ENCODE data around the gene IRS4. TPM values are rescaled to one million over a fixed set of nuclear protein-coding genes. Genes with fewer than 3 reads are reported as not detected.

IRS4 gene
- total RNA-seq (2014; rRNA removed; shearing (Covaris generic)) = not detected in 2 replicates

DNA sequence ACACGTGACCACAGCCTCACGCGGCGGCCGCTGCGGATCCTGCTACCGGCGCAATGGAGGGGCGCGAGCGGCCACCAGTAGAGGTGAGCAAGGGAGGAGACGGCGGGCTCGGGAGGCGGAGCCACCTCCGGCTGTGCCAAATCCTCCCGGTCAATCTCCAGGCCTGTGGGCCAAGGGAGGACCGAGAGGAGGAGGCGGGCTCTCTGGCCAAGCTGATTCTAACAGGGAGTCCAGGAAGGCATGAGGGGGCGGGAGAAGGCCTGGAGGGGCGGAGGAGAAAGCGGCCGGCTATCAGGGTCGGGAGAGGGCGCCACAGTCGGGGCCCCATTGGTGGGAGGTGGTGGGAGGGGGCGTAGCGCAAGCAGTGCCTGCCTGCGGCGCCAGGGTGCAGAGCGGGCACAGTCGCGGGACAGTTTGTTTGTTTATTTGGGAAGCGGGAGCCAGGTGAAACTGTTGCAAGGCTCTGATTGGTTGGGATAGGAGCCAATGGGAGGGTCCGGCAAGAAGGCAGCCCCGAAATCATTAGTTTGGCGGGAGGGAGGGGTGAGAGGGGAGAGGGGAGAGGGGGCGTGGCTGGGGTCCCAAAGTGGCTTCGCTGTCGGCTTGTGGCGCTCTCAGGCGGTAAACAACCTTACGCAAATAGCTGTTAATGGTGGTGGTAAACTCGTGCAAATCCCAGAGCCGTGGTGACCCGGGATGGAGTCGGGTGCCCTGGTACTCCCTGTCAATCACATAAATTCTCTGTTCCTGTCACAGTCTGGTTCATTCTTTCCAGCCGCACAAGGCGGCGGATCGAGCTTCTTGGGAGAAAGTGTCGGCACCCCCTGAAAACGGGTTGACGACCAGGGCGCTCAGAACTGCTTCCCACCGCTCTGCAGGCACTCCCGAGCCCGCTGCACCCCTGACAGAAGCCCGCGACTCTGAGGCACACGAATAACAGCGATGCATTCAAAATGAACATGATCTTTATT is at the start of gene IRS4:
TSS of gene IRS4 (minus strand) at position 55 of the 971 bp plus-strand sequence.
- no peak for DNase-seq (ENCODE audit: low spot score)

DNA sequence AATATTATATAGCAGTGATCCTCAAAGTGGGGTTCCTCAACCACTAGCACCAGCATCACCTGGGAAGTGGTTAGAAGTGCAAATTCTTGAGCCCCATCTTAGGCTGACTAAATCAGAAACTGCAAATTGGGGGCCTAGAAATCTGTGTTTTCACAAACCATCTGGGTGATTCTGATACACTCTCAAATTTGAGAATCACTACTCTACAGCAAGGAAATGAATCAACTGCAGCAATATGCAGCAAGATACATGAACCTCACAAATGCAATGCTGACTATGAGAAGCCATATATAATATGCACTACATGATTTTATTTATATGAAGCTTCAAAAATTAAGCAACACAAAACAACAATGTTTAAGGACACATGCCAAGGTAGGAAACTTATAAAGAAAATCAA is 36.2 kb upstream of the IRS4 start:
- no peak for DNase-seq (ENCODE audit: low spot score)

DNA sequence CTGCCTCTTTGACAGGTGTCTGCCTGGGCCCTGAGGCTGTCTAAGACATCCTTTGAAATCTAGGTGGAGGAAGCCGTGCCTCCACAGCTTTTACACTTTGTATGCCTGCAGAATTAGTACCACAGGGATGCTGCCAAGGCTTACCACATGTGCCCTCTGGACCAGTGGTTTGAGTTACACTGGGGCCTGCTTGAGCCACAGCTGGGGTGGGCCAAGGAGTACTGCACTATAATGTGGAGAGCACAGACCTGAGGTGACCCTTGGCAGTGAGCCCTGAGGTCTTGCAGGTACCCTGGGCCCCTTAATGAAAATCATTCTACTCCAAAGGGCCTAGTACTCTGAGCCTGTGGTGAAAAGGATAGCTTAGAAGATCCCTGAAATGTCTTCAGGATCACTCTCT is 27.2 kb upstream of the IRS4 start:
- no peak for DNase-seq (ENCODE audit: low spot score)

DNA sequence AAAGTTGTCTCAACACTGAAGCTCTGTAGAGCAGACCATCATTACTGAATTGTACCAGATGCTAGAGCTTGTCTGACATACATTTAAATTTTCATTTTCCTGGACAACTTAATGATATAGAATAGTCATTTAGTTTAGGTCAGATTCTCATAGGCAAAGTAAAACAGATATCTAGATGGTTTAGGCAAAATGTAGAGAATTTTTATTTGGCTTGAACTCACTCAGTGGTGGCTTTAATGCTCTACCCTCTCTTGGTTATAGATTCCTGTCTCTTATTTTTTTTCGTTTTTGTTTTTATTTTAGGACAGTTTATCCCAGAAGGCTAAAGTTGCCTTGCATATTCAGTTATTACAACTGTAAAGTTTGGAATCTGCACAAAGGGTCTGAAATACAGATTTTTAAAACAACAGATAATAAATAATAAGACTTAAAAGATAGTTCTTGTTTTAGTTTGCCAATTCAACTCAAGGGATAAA is 4.0 kb upstream of the IRS4 start:
- no peak for DNase-seq (ENCODE audit: low spot score)

DNA sequence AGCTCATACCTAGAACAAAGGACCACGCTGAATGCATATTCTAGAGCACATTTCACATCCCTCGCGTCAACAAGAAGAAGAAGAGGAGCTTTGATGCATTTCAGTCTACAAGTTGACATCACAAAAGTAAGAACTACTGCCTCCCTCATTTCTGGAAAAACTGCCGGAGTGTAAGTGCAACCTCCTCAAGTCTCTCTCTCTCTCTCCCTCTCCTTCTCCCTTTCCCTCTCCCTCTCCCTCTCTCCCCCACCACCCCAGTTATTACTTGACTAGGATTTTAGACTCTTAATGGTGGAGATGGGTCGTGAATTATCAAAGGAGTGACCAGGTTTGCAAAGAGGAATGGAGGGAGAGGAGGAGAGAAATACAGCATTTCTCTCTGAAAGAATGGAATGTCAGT is 1.4 kb upstream of the IRS4 start:
- no peak for DNase-seq (ENCODE audit: low spot score)

DNA sequence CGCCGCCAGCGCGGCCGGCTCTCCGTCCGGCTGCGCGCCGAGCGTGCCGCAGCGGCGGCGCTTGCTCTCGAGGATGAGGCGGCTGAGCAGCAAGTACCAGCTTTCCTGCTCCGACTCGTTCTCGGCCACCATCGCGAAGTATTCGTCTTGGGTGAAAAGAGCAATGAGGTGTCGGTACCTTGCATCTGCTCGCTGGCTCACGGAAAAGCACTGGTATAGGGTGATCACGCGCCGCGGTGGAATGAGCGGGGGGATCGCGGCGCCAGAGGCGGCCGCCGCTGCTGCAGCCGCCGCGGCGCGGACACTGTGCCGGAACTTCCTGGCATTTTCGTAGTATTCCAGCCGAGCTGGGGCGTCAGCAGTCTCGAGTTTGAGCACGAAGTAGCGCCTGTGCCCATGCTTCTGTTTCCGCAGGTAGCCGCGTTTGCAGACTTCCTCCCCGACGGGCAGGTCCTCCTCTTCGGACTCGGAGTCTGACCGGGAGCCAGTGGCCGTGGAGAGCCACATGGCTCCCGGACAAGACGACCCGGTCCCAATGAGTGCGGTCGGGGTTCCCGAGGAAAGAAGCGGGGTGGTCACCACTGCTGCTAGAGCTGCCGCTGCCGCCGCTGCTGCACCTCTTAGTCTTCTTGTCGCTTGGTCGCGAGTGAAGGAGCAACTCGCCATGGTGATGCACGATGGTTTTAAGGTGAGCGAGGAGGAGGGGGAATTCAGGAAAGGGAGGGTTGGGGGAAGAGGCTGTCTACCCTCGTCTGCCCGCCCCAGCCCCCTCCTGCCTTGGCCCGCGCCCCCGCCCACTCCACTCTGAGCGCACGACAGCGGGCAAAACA is 469 bp downstream of the IRS4 start:
- DNase-seq (ENCODE audit: low spot score) = no peak

DNA sequence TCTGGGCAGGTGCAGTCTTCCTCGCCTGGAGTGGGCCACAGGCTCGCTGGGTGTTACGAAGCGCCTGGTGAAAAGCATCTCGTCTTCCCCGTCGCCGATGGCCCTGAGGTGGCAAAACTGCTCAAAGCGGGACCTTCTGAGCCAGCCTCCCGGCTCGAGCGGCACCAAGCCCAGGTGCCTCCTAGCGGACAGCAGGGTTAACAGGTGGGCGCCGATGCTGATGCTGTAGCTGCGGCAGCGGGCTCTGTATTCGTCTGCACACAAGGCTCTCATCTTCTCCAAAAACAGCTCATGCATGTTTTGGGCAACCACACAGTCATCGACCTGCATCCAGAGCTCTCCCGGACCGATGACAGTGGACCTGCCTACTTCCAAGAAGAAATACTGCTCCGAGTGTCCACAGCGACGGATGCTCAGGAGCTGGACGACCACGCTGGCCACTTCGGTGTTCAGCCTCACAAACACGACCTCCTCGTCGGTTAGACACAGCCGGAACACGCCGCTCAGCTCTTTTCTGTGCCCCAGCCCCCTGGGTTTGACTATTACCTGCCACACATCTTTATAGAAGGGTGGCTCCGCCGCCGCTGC is 1.2 kb downstream of the IRS4 start:
- DNase-seq (ENCODE audit: low spot score) = no peak

DNA sequence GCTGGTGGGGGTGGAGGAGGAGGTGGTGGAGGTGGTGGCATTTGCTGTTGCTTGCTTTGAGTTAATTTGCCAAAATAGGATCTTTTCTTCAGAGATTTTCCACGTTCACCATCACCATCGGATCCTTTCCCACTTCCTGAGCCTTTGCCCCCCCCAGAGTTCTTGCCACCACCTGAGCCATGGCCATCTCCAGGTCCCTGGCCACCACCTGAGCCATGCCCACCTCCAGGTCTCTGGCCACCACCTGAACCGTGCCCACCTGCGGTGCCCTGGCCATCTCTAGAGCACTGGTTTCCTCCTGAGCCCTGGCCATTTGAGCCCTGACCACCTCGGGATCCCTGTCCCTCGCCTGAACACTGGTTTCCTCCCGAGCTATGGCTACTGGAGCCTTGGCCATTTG is 1.9 kb downstream of the IRS4 start:
- no peak for DNase-seq (ENCODE audit: low spot score)

DNA sequence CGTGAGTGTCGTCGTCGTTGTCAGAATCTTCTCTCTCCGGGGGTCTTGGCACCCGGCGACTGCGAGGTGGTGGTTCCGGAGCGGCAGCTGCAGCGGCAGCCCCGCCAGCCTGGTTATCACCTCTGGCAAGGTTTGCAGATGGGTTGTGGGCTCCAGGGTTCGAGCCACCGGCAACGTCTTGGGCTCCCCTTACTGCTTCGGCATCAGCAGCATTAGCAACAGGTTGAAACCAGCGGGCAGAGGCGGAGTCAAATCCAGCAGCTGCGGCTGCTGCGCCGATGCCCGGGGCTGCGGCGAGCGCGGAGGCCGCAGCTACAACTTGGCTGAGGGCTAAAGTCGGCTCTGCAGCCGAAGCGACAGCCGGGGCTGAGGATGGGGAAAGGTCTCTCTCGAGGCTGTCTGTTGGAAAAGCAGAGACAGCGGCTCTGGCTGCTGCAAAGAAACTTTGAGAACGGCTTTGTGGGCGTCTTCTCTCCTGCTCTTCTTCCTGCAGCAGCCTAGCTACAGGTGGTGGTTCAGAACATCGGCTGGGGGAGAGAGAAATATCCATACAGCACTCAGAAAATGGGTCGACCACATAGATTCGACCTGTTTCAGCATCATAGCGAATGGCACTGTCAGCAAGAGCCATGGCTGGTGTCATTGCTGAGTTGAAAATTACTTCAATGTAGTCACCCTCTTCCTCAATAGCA is 3.6 kb downstream of the IRS4 start:
- no peak for DNase-seq (ENCODE audit: low spot score)

DNA sequence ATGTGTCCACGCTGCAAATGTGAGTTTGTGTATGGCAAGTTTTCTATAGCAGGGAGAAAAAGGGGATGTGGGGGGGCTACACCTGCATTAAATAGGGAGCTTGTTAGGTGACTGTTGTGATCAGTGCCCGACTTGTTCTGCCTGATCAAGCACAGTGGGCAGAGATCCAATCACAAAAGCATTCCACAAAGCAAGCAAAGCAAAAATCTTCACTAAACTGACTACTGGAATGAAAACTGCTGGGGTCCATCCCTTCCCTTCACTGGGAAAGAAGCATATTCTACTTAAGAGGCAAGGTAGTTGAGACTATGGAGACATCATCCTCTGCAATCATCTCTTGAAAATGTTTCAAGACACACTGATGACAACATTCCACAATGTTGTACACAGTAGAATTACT is 5.2 kb downstream of the IRS4 start:
- no peak for DNase-seq (ENCODE audit: low spot score)

DNA sequence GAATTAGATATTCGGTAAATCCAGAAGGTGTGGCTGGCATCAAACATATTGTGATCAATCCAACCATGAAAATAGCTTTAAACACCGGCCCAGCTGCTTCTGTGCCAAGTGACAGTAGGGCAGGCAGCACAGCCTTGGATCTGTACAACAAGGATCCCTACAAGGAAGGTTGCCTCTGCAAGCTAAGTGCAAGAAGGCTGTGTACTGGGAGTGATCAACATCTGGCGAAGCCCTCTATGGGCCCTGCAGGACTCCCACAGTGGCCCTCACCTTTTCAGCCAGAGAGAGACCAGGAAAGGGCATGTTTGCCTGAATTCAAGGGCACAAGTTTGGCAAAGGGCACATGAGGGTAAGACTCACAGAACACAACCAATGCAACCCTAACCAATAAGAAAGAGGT is 9.6 kb downstream of the IRS4 start:
- no peak for DNase-seq (ENCODE audit: low spot score)

DNA sequence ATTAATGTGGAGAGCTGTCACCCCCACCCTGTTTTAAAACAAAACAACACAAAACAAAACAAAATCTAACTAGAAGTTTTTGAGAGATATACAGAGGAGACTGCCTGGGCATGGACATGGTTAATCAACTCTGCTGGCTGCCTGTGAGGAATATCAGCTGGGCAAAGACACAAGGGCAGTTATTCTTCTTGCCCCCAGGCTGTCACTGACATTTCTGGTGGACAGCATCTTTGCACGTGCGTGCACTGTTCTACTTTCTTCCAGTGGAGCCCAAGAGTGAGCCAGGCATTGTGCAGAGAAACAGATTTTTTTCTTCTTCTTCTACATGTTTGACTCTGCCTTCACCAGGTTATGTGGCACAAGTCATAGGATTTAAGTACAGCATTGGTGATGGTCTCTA is 13.8 kb downstream of the IRS4 start:
- no peak for DNase-seq (ENCODE audit: low spot score)

DNA sequence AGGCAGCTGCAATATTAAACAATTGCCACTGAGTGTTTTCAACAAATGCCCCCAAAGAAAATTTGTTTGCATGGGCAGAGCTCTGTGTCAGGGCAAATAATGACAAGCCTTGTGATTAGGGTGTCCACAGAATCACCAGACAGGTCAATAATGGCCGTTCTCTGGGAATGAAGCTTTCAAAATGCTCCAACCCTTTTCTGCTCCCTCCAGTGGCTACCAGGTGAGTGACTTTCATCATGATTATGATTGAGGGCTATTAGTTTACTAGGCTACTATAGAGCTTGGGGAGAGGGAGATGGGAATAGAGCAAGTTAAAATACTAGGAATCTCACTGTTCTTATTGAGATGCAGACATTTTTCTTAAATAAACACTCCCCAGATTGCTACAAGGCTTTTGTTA is 23.5 kb downstream of the IRS4 start:
- DNase-seq (ENCODE audit: low spot score) = peak; percentile 22

DNA sequence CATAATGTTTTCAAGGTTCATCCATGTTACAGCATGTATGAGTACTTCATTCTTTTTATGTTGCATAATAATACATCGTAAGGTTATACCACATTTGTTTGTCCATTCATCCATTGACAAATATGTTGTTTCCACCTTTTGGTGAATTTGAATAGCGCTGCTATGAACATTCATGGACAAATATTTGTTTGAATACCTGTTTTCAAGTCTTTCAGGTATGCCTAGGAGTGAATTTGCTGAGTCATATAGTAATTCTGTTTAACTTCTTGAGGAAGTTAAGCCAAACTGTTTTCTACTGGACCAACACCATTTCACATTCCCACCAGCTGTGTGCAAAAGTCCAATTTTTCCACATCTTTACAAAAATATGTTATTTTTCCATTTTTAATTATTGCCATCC is 31.5 kb downstream of the IRS4 start:
- DNase-seq (ENCODE audit: low spot score) = no peak

DNA sequence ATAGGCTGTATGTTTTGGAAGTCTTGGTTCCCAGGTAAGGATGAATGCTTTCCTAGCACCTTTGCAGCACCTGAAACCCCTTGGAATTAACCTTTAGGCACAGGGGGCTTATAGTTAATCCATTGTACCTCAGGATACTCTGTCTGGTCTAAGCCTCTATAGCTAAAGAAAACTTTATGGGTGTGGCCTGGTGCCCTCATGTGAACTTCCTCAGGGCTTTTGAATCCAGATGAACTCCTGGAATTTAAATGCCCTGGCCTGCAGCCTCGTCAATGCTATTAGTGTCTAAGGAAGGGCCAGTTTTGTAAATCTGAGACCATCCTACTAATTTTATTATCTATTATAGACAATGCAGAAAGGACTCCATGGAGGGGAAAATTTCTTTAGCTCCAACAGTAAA is 33.8 kb downstream of the IRS4 start:
- no peak for DNase-seq (ENCODE audit: low spot score)

DNA sequence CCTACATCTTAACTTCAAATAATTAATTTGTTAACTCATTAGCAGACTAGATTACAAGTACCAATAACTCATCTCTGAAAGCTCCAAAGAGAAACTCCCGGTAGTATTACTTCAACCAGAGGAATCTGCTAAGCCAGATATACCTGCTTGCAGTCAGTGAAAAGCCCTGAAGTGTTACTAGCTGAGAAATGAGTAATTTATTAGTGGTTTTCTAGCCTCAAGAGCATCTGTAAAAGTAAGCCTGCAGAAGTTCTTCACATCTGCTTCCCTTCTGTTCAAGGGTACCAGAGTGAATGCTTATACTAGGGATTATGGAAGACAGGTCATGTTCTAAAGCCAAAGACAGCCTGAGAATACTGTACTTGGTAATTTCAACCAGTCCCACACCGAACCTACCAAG is 34.7 kb downstream of the IRS4 start:
- no peak for DNase-seq (ENCODE audit: low spot score)

DNA sequence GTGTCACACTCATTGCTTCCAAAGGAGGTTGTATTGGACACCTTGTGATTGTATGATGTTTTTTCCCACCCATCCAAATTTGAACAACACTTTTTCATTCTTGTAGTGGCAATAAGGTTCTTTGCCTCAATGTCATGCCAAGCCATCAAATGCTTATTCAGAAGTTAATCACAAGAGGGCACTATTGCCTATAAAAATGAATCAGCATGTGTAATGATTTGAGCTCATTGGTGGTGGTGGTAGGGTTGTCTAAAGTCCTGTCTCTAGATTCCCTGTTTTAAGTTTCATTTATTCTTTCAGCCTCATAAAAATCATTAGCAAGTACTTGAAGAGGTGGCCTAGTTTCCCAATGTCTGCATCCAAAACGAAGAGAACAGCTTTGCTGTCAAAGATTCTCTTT is 37.0 kb downstream of the IRS4 start:
- peak; percentile 59 for DNase-seq (ENCODE audit: low spot score)

DNA sequence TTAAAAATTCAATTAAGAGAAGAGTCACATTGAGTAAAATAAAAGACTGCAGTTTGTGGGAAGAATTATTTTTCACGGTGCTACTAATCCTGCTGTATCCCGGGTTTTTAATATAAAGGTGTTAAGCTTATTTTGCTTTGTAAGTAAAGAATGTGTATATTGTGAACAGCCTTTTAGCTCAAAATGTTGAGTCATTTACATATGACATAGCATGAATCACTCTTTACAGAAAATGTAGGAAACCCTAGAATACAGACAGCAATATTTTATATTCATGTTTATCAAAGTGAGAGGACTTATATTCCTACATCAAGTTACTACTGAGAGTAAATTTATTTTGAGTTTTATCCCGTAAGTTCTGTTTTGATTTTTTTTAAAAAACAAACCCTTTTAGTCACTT is 39.7 kb downstream of the IRS4 start:
- DNase-seq (ENCODE audit: low spot score) = no peak
